Measurements from ENCODE around the gene NANOS2. TPM values are rescaled to one million over a fixed set of nuclear protein-coding genes. Genes with fewer than 3 reads are reported as not detected.

Gene NANOS2
- total and polyA plus RNA-seq, 9 of the 15 experiments (the other 6 are each of a cell fraction or from before 2014, with no cell fraction given), result not detected

- TF ChIP-seq HBP1 (CRISPR knock-in tag; IDR thresholded peaks at IDR 0.05) (no peak), FOXO4 (CRISPR knock-in tag; IDR thresholded peaks at IDR 0.05) (no peak), ZSCAN32 (CRISPR knock-in tag; IDR thresholded peaks at IDR 0.05) (no peak), ZNF224 (CRISPR knock-in tag; IDR thresholded peaks at IDR 0.05) (no peak), CEBPB (tag; IDR thresholded peaks at IDR 0.05) (no peak), USF1 (CRISPR knock-in tag; IDR thresholded peaks at IDR 0.05) (peak; percentile 91), CREB3 (tag; conservative IDR thresholded peaks at IDR 0.05; ENCODE audit: low read depth) (no peak), SAFB (IDR thresholded peaks at IDR 0.05; ENCODE audit: borderline replicate concordance, low read depth, low read length) (no peak), TARDBP (IDR thresholded peaks at IDR 0.05) (no peak), PREB (CRISPR knock-in tag; IDR thresholded peaks at IDR 0.05) (no peak), ZSCAN29 (IDR thresholded peaks at IDR 0.05) (no peak), EZH2 (IDR thresholded peaks at IDR 0.05; ENCODE audit: borderline replicate concordance, low read depth, low read length) (no peak), ZNF644 (tag; IDR thresholded peaks at IDR 0.05; ENCODE audit: low read depth) (no peak), ZBTB8A (IDR thresholded peaks at IDR 0.05; ENCODE audit: partially characterized antibody) (no peak), GTF2F1 (IDR thresholded peaks at IDR 0.05; ENCODE audit: low read depth, low read length) (0 out of 2 replicates have a peak, but pooled peaks have one; percentile 27), ZNF232 (CRISPR knock-in tag; IDR thresholded peaks at IDR 0.05) (no peak), ZNF785 (CRISPR knock-in tag; IDR thresholded peaks at IDR 0.05) (no peak), GATAD2B (IDR thresholded peaks at IDR 0.05; ENCODE audit: borderline replicate concordance) (no peak), ELF4 (CRISPR knock-in tag; IDR thresholded peaks at IDR 0.05) (no peak), POLR2G (IDR thresholded peaks at IDR 0.05; ENCODE audit: low read depth, low read length) (peak; percentile 93), CC2D1A (IDR thresholded peaks at IDR 0.05) (0 out of 2 replicates have a peak, but pooled peaks have one; percentile 9)
Observed at GRCh38 chr19:45927565-45928261, 13.1 kb upstream of the NANOS2 start (continued).

Measured in K562 (cell line).